Pancreas (tissue), 10 donors: ENCODE results near the gene TGFBR1. TPM values are rescaled to one million over a fixed set of nuclear protein-coding genes. Genes with fewer than 3 reads are reported as not detected.
"Not testable (repeated sequence)": the region's sequence is repeated elsewhere in the genome, so short reads cannot be mapped to it uniquely, and the experiment has no call there.

Experiments
- ATAC-seq, 4 donors: fragments of 200-7000 bp; cut with Tn5 transposase; one replicate each; pipeline versions ENCODE4 v1.8.0 to v1.9.1; 2020; ENCODE audit warnings: mild to moderate bottlenecking in 4 of 4, moderate library complexity in 4 of 4
- DNase-seq, 6 donors: peaks; one replicate each; pipeline ENCODE4 v3.0.0-alpha.2; 2020
- FAIRE-seq: peaks from 2 replicates; lab custom pipeline; 2012; peaks lifted over from hg19 to GRCh38; lab: Jason Lieb, UNC
- H3K27ac ChIP-seq, 4 donors: fragments of 200-600 bp; sonication (generic); 1 replicate in 3 of 4; 2 replicates in 1 of 4; pipeline versions ENCODE4 v1.5.0 to v1.8.0; 2020
- H3K27me3 ChIP-seq, 4 donors: fragments of 200-600 bp; one replicate each; pipeline ENCODE4 v1.8.0; 2021
- H3K36me3 ChIP-seq, 3 donors: fragments of 200-600 bp; sonication (generic) in 1 of 3; one replicate each; pipeline versions ENCODE4 v1.5.0 to v1.8.0; 2020 to 2021
- H3K4me1 ChIP-seq, 3 donors: fragments of 200-600 bp; one replicate each; pipeline ENCODE4 v1.8.0; 2021
- H3K4me3 ChIP-seq, 4 donors: fragments of 200-600 bp; sonication (generic) in 2 of 4; one replicate each; pipeline versions ENCODE4 v1.5.0 to v1.8.0; 2020 to 2021
- H3K9me3 ChIP-seq, 4 donors: fragments of 200-600 bp; one replicate each; pipeline ENCODE4 v1.8.0; 2021
- WGBS, 2 donors: extraction: QIAGEN DNeasy Blood & Tissue Kit; methylation state at CpG; one replicate each; pipeline ENCODE4 v1.1.7; 2013; 5-methylcytosine and 5-hydroxymethylcytosine counted together
- intact Hi-C, 3 donors: fragments of 100-400 bp; cut with DNase I; formaldehyde crosslinking; loops; one replicate each; pipeline versions ENCODE4 v1.11.1 to v1.14.2; 2022
- polyA plus RNA-seq, 2 donors: library from polyadenylated mRNA; stranded (reverse); fragments of 200-250 nt; gene quantifications; one replicate each; pipeline ENCODE4 v1.2.3, GENCODE V29; 2013
- total RNA-seq, 6 donors: library from RNA; stranded (reverse); fragmentation: NEBNext Ultra II Directional in 4 of 6; extraction: Animal tissue kit (Norgen Biotek cat#: 25700) in 4 of 6; gene quantifications; one replicate each; pipeline versions ENCODE4 v1.2.1 to v1.2.4, GENCODE V29; 2021 to 2023
- TF ChIP-seq, protein P1 (sequence below), 4 donors: fragments of 200-600 bp; sonication (generic) in 3 of 4; IDR thresholded peaks; one replicate each; pipeline versions ENCODE4 v1.5.0 to v1.8.0; 2021; ENCODE audit warnings: antibody characterized with exemption in 4 of 4
- donor health status: healthy with polysubstance abuse.
- donor health status: DM: no; HTN: no; CAD: no; lungs with moderate emphysema.
- donor health status: DM: no; HTN: no; CAD: no.
- donor health status: control.
- donor health status: control.
- donor health status: Bipolar disorder and iron deficiency.
- donor health status: DM: yes; HTN: yes; CAD: no.
- donor health status: DM: no; HTN: no; CAD: no.
- donor health status: DM: no; HTN: no; CAD: no.
- donor health status: DM: yes; HTN: yes; CAD: no.

Gene TGFBR1
- total and polyA plus RNA-seq, 8 donors = 3.5 to 43.6 (median 12.2) TPM

GRCh38 chr9:99193466-99193821 lies 88.5 kb downstream of the TGFBR1 start:
- FAIRE-seq (no peak), ATAC-seq (no peak), DNase-seq (no peak)
- 73 to 83% methylated on average over 2 of the region's 2 CpGs for WGBS, 2 donors
- intact Hi-C loops = no loop called here
- no peaks in the 10 kb centered on the region for H3K4me1 ChIP-seq
- no peak overlapping the region for H3K4me3 ChIP-seq
- TF ChIP-seq, protein P1, sequence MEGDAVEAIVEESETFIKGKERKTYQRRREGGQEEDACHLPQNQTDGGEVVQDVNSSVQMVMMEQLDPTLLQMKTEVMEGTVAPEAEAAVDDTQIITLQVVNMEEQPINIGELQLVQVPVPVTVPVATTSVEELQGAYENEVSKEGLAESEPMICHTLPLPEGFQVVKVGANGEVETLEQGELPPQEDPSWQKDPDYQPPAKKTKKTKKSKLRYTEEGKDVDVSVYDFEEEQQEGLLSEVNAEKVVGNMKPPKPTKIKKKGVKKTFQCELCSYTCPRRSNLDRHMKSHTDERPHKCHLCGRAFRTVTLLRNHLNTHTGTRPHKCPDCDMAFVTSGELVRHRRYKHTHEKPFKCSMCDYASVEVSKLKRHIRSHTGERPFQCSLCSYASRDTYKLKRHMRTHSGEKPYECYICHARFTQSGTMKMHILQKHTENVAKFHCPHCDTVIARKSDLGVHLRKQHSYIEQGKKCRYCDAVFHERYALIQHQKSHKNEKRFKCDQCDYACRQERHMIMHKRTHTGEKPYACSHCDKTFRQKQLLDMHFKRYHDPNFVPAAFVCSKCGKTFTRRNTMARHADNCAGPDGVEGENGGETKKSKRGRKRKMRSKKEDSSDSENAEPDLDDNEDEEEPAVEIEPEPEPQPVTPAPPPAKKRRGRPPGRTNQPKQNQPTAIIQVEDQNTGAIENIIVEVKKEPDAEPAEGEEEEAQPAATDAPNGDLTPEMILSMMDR (IDR thresholded peaks at IDR 0.05) = no peak
- H3K27me3 ChIP-seq = no peaks in the 10 kb centered on the region
- no peaks in the 10 kb centered on the region for H3K36me3 ChIP-seq
- no peak overlapping the region for H3K27ac ChIP-seq
- H3K9me3 ChIP-seq = no peaks in the 10 kb centered on the region

- H3K36me3 ChIP-seq, H3K4me3 ChIP-seq, FAIRE-seq, intact Hi-C loops, H3K4me1 ChIP-seq, H3K27ac ChIP-seq, DNase-seq, H3K27me3 ChIP-seq, H3K9me3 ChIP-seq, ATAC-seq: not testable (repeated sequence)
- 75 to 79% methylated on average over 5 of the region's 5 CpGs for WGBS, 2 donors
These were observed 91.6 kb downstream of the TGFBR1 start for GRCh38 chr9:99196484-99196883.

- Histone ChIP-seq H3K27ac (no peak overlapping the region), H3K36me3 (no peaks in the 10 kb centered on the region), H3K27me3 (no peaks in the 10 kb centered on the region), H3K4me3 (no peak overlapping the region), H3K9me3 (no peaks in the 10 kb centered on the region), H3K4me1 (no peaks in the 10 kb centered on the region)
- DNase-seq = no peak
- 97 to 99% methylated on average over 3 of the region's 3 CpGs for WGBS, 2 donors
- TF ChIP-seq, protein P1 (IDR thresholded peaks at IDR 0.05) = no peak
- no peak for FAIRE-seq
- no peak for ATAC-seq
- intact Hi-C loops = no loop called here
These were observed 92.3 kb downstream of the TGFBR1 start for GRCh38 chr9:99197124-99197630.

DNA sequence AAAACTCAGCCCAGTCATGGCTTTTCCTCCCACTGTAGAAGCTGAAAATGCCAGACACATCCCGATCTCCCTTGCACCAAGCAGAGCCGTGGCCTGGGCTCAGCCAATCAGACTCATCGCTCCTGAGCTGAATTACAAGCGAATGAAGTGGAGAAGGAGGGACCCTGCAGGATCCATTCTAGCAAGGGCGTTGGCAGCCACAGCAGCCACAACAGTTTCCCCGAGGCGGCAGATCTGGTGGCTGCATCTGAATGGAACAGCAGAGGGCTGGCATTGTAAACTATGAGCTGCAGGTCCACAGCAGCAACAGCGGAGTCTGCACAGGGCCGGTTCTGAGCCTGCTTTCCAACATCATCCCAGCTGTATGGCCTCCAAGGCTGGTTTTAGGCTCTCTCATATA lies 93.1 kb downstream of the TGFBR1 start:
- TF ChIP-seq, protein P1 (IDR thresholded peaks at IDR 0.05) = no peak
- H3K4me1 ChIP-seq = no peaks in the 10 kb centered on the region
- ATAC-seq (no peak), FAIRE-seq (no peak), DNase-seq (no peak)
- no peaks in the 10 kb centered on the region for H3K27me3 ChIP-seq
- H3K4me3 ChIP-seq = no peak overlapping the region
- WGBS, 2 donors = 81 to 86% methylated on average over 9 of the region's 9 CpGs
- no peaks in the 10 kb centered on the region for H3K36me3 ChIP-seq
- intact Hi-C loops = no loop called here
- no peak overlapping the region for H3K27ac ChIP-seq
- H3K9me3 ChIP-seq = no peaks in the 10 kb centered on the region

GRCh38 chr9:99199938-99200539 lies 95.1 kb downstream of the TGFBR1 start:
- H3K27ac ChIP-seq = no peak overlapping the region
- ATAC-seq (no peak), DNase-seq (no peak), FAIRE-seq (no peak)
- WGBS, 2 donors = 91 to 93% methylated on average over 8 of the region's 8 CpGs
- no peaks in the 10 kb centered on the region for H3K36me3 ChIP-seq
- H3K4me1 ChIP-seq = no peaks in the 10 kb centered on the region
- no peaks in the 10 kb centered on the region for H3K27me3 ChIP-seq
- H3K9me3 ChIP-seq = no peaks in the 10 kb centered on the region
- TF ChIP-seq, protein P1 (IDR thresholded peaks at IDR 0.05) = no peak
- H3K4me3 ChIP-seq = no peak overlapping the region
- intact Hi-C loops = no loop called here
